Glutamatergic neuron (in vitro differentiated cells): ENCODE results near the gene TBC1D25. TPM values are rescaled to one million over a fixed set of nuclear protein-coding genes. Genes with fewer than 3 reads are reported as not detected.
A peak's percentile ranks its signal among the peaks of the same experiment; 100 is the strongest.
"Not testable (repeated sequence)": the region's sequence is repeated elsewhere in the genome, so short reads cannot be mapped to it uniquely, and the experiment has no call there.

Experiments used
- DNase-seq: peaks from one replicate; pipeline ENCODE4 v3.0.0; 2022
- H3K27ac Mint-ChIP-seq: one replicate; pipeline ENCODE4 v1.8.0; 2020; ENCODE audit warnings: mild to moderate bottlenecking, mixed read lengths, inconsistent platforms; ENCODE audit not compliant: unreplicated experiment
- H3K27me3 Mint-ChIP-seq: one replicate; pipeline ENCODE4 v1.8.0; 2020; ENCODE audit warnings: mild to moderate bottlenecking, moderate library complexity, mixed read lengths, inconsistent platforms; ENCODE audit not compliant: unreplicated experiment
- H3K36me3 Mint-ChIP-seq: one replicate; pipeline ENCODE4 v1.8.0; 2020; ENCODE audit warnings: mild to moderate bottlenecking, mixed read lengths, inconsistent platforms; ENCODE audit not compliant: unreplicated experiment
- H3K4me1 Mint-ChIP-seq: one replicate; pipeline ENCODE4 v1.8.0; 2020; ENCODE audit warnings: mild to moderate bottlenecking, low read depth, mixed read lengths, inconsistent platforms; ENCODE audit not compliant: unreplicated experiment
- H3K4me3 Mint-ChIP-seq: one replicate; pipeline ENCODE4 v1.8.0; 2020; ENCODE audit warnings: mild to moderate bottlenecking, mixed read lengths, inconsistent platforms; ENCODE audit not compliant: unreplicated experiment
- H3K9me3 Mint-ChIP-seq: one replicate; pipeline ENCODE4 v1.8.0; 2020; ENCODE audit warnings: mild to moderate bottlenecking, moderate library complexity, mixed read lengths, inconsistent platforms; ENCODE audit not compliant: unreplicated experiment
- CTCF ChIP-seq: fragments of 200-600 bp; sonication (generic); IDR thresholded peaks from one replicate; pipeline ENCODE4 v1.5.0; 2021; ENCODE audit not compliant: partially characterized antibody, unreplicated experiment
- total RNA-seq: library from RNA; stranded (reverse); fragmentation: NEBNext Ultra II Directional; extraction: Animal tissue kit (Norgen Biotek cat#: 25700); gene quantifications from one replicate; pipeline ENCODE4 v1.2.1, GENCODE V29; 2021; ENCODE audit not compliant: unreplicated experiment

TBC1D25 gene
- total RNA-seq, 1 donor from 2014 or later = 34.3 TPM

DNA sequence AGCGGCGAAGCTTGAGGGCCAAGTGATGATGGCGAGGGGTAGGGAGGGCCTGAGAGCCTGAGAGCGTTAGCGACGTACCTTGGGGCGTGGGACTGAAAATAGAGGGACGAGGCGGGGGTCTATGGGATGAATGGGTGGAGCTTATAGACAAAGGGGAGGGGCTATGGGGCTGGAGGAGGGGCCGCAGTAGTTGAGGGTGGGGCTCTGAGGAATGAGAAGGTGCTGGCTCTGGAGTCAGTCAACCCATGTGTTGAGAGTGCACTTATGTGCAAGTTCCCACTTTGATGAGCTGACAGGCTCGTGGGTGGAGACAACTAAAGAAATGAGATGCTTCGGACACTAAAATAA lies 488 bp downstream of the TBC1D25 start:
- Mint-ChIP-seq H3K27me3 (peaks cover 2% of the 10 kb centered on the region), H3K4me1 (peaks cover 5% of the 10 kb centered on the region), H3K4me3 (peak overlapping the region; percentile 90), H3K36me3 (no peaks in the 10 kb centered on the region), H3K27ac (peak overlapping the region; percentile 82), H3K9me3 (peaks cover 2% of the 10 kb centered on the region)
- no peak for TF ChIP-seq CTCF
- DNase-seq = no peak

DNA sequence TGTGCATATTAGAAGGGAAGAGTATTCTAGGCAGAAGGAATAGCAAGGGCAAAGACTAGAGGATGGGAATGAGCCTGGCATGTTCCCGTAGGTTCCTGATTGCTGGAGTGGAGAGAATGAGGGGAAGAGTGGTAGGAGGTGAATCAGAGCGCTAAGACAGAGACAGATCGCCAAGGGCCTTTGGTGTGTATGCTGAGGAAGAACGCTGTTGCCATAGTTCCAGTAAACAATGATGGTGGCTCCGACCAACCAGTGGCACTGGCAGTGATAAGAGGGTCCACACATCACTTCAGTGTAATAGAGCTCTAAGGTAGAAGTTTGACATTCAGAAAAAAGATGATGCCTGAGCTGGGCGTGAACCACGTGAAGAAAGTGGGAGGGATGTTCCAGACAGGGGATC lies 966 bp downstream of the TBC1D25 start:
- H3K27me3 Mint-ChIP-seq = peaks cover 2% of the 10 kb centered on the region
- peaks cover 2% of the 10 kb centered on the region for H3K9me3 Mint-ChIP-seq
- peak overlapping the region; percentile 90 for H3K4me3 Mint-ChIP-seq
- peak overlapping the region; percentile 82 for H3K27ac Mint-ChIP-seq
- peaks cover 5% of the 10 kb centered on the region for H3K4me1 Mint-ChIP-seq
- no peaks in the 10 kb centered on the region for H3K36me3 Mint-ChIP-seq
- no peak for TF ChIP-seq CTCF
- no peak for DNase-seq

- H3K27ac Mint-ChIP-seq = no peak overlapping the region
- TF ChIP-seq CTCF = no peak
- no peak for DNase-seq
- peak overlapping the region; percentile 30 for H3K4me3 Mint-ChIP-seq
- peaks cover 2% of the 10 kb centered on the region for H3K9me3 Mint-ChIP-seq
- H3K4me1 Mint-ChIP-seq = peaks cover 5% of the 10 kb centered on the region
- H3K36me3 Mint-ChIP-seq = no peaks in the 10 kb centered on the region
- peaks cover 2% of the 10 kb centered on the region for H3K27me3 Mint-ChIP-seq
These were observed 1.8 kb downstream of the TBC1D25 start for GRCh38 chrX:48541140-48541814.

DNA sequence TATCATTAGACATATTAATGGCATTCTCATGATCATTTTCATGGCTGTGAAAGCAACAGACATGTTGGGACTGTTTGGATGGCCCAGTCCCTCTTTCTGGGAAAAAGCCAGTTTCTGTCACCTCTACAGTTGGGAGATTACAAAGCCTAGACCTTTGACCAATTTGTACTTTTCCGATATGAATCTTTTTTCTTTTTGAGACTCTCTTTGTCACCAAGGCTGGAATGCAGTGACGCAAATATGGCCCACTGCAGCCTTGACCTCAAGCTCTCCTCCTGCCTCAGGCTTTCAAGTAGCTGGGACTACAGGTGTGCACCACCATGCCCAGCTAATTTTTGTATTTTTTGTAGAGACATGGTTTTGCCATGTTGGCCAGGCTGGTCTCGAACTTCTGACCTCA lies 9.4 kb downstream of the TBC1D25 start:
- Mint-ChIP-seq H3K4me1 (no peaks in the 10 kb centered on the region), H3K27ac (no peak overlapping the region), H3K9me3 (no peaks in the 10 kb centered on the region), H3K4me3 (no peak overlapping the region), H3K36me3 (no peaks in the 10 kb centered on the region), H3K27me3 (no peaks in the 10 kb centered on the region)
- DNase-seq = no peak
- TF ChIP-seq CTCF = no peak

- not testable (repeated sequence) for H3K4me3 Mint-ChIP-seq, H3K27me3 Mint-ChIP-seq, H3K36me3 Mint-ChIP-seq, H3K4me1 Mint-ChIP-seq, DNase-seq, H3K9me3 Mint-ChIP-seq, H3K27ac Mint-ChIP-seq
These were observed 16.3 kb downstream of the TBC1D25 start for GRCh38 chrX:48555731-48556325.
